NCI-H2171 treated with DMSO at 0.1 percent for 48 hours (cell line): Measurements from ENCODE around the gene UVSSA.
"Not testable (repeated sequence)": the region's sequence is repeated elsewhere in the genome, so short reads cannot be mapped to it uniquely, and the experiment has no call there.

Experiments used
- DNase-seq: peaks from one replicate; lab custom pipeline; 2025; lab: John Stamatoyannopoulos, UW

Gene UVSSA

GRCh38 chr4:1364748-1365147 lies 17.7 kb downstream of the UVSSA start:
- DNase-seq = no peak

GRCh38 chr4:1365271-1366178 lies 18.5 kb downstream of the UVSSA start:
- peak; percentile 72 for DNase-seq

GRCh38 chr4:1366371-1367229 lies 19.6 kb downstream of the UVSSA start:
- DNase-seq = no peak

- no peak for DNase-seq
Observed at GRCh38 chr4:1367230-1367935, 20.4 kb downstream of the UVSSA start.

GRCh38 chr4:1367936-1368289 lies 20.9 kb downstream of the UVSSA start:
- no peak for DNase-seq

- DNase-seq = no peak
Observed at GRCh38 chr4:1368421-1369090, 21.5 kb downstream of the UVSSA start.

GRCh38 chr4:1369091-1369450 lies 22.1 kb downstream of the UVSSA start:
- no peak for DNase-seq

GRCh38 chr4:1369479-1370079 lies 22.6 kb downstream of the UVSSA start:
- DNase-seq = no peak

GRCh38 chr4:1370321-1371124 lies 23.5 kb downstream of the UVSSA start:
- no peak for DNase-seq

- DNase-seq = no peak
Observed at GRCh38 chr4:1371176-1372165, 24.5 kb downstream of the UVSSA start.

GRCh38 chr4:1372576-1372975 lies 25.6 kb downstream of the UVSSA start:
- DNase-seq = not testable (repeated sequence)

- no peak for DNase-seq
Observed at GRCh38 chr4:1373892-1374705, 27.1 kb downstream of the UVSSA start.

GRCh38 chr4:1374706-1375045 lies 27.7 kb downstream of the UVSSA start:
- DNase-seq = no peak

- no peak for DNase-seq
Observed at GRCh38 chr4:1375051-1375721, 28.2 kb downstream of the UVSSA start.

- no peak for DNase-seq
Observed at GRCh38 chr4:1375761-1376322, 28.8 kb downstream of the UVSSA start.

- DNase-seq = no peak
Observed at GRCh38 chr4:1376391-1376840, 29.4 kb downstream of the UVSSA start.

- DNase-seq = no peak
Observed at GRCh38 chr4:1376841-1377605, 30.0 kb downstream of the UVSSA start.
